Measurements from ENCODE around the gene KRT31. TPM values are rescaled to one million over a fixed set of nuclear protein-coding genes. Genes with fewer than 3 reads are reported as not detected.

Gene KRT31
- total RNA-seq, 1 experiment from 2014 or later = not detected

GRCh38 chr17:41366070-41366469 lies 31.3 kb downstream of the KRT31 start:
- ChIA-PET CTCF (no interaction called here), POLR2A (no interaction called here)
- Mint-ChIP-seq H3K27me3 (ENCODE audit: insufficient read depth, unreplicated experiment) (no peaks in the 10 kb centered on the region), H3K4me3 (ENCODE audit: unreplicated experiment) (no peak overlapping the region), H3K4me1 (ENCODE audit: low read depth, unreplicated experiment) (peaks cover 9% of the 10 kb centered on the region), H3K9me3 (ENCODE audit: unreplicated experiment) (peaks cover 9% of the 10 kb centered on the region), H3K27ac (ENCODE audit: unreplicated experiment) (no peak overlapping the region), H3K36me3 (ENCODE audit: insufficient read depth, unreplicated experiment) (no peaks in the 10 kb centered on the region)
- no TSS peak for BruUV-seq (replicated peaks)
- Histone ChIP-seq H3K4me3 (ENCODE audit: low read depth, low read length) (no peak overlapping the region), H3K9me3 (no peaks in the 10 kb centered on the region; the same call in 1 of the 2 replicates), H3K4me1 (peaks cover 8% of the 10 kb centered on the region; the same call in 1 of the 2 replicates), H3K27me3 (replicated peaks; ENCODE audit: control insufficient read depth, insufficient read depth, low read length) (no peaks in the 10 kb centered on the region), H3K36me3 (ENCODE audit: control insufficient read depth, insufficient read depth, low read length) (no peaks in the 10 kb centered on the region)
- intact Hi-C loops (cut with micrococcal nuclease; ENCODE audit: unreplicated experiment) = no loop called here
- DNase-seq = no peak
- no peak for TF ChIP-seq CTCF (IDR thresholded peaks at IDR 0.05; ENCODE audit: insufficient read depth in 1 of 2, low read depth in 1 of 2, low read length in 1 of 2, severe bottlenecking in 1 of 2, unreplicated experiment in 1 of 2)

GRCh38 chr17:41363881-41364280 lies 33.5 kb downstream of the KRT31 start:
- no peaks in the 10 kb centered on the region for H3K36me3 ChIP-seq (ENCODE audit: control insufficient read depth, insufficient read depth, low read length)
- no peaks in the 10 kb centered on the region; the same call in 1 of the 2 replicates for H3K9me3 ChIP-seq
- intact Hi-C loops (cut with micrococcal nuclease; ENCODE audit: unreplicated experiment) = no loop called here
- H3K9me3 Mint-ChIP-seq (ENCODE audit: unreplicated experiment) = peaks cover 9% of the 10 kb centered on the region
- H3K4me1 ChIP-seq = peaks cover 15% of the 10 kb centered on the region; the same call in 1 of the 2 replicates
- CTCF ChIA-PET = no interaction called here
- no peaks in the 10 kb centered on the region for H3K36me3 Mint-ChIP-seq (ENCODE audit: insufficient read depth, unreplicated experiment)
- TF ChIP-seq CTCF (IDR thresholded peaks at IDR 0.05; ENCODE audit: insufficient read depth in 1 of 2, low read depth in 1 of 2, low read length in 1 of 2, severe bottlenecking in 1 of 2, unreplicated experiment in 1 of 2) = no peak
- H3K27me3 Mint-ChIP-seq (ENCODE audit: insufficient read depth, unreplicated experiment) = no peaks in the 10 kb centered on the region
- H3K27me3 ChIP-seq (replicated peaks; ENCODE audit: control insufficient read depth, insufficient read depth, low read length) = no peaks in the 10 kb centered on the region
- H3K27ac Mint-ChIP-seq (ENCODE audit: unreplicated experiment) = no peak overlapping the region
- H3K4me3 Mint-ChIP-seq (ENCODE audit: unreplicated experiment) = no peak overlapping the region
- no peak for DNase-seq
- POLR2A ChIA-PET = no interaction called here
- no TSS peak for BruUV-seq (replicated peaks)
- no peak overlapping the region for H3K4me3 ChIP-seq (ENCODE audit: low read depth, low read length)
- peaks cover 23% of the 10 kb centered on the region for H3K4me1 Mint-ChIP-seq (ENCODE audit: low read depth, unreplicated experiment)

- POLR2A ChIA-PET = no interaction called here
- H3K4me1 ChIP-seq = peaks cover 15% of the 10 kb centered on the region; the same call in 1 of the 2 replicates
- Mint-ChIP-seq H3K4me1 (ENCODE audit: low read depth, unreplicated experiment) (peaks cover 23% of the 10 kb centered on the region), H3K9me3 (ENCODE audit: unreplicated experiment) (peaks cover under 1% of the 10 kb centered on the region), H3K27ac (ENCODE audit: unreplicated experiment) (no peak overlapping the region), H3K27me3 (ENCODE audit: insufficient read depth, unreplicated experiment) (no peaks in the 10 kb centered on the region), H3K36me3 (ENCODE audit: insufficient read depth, unreplicated experiment) (no peaks in the 10 kb centered on the region), H3K4me3 (ENCODE audit: unreplicated experiment) (no peak overlapping the region)
- no TSS peak for BruUV-seq (replicated peaks)
- H3K4me3 ChIP-seq (ENCODE audit: low read depth, low read length) = no peak overlapping the region
- CTCF ChIA-PET = no interaction called here
- no peak for TF ChIP-seq CTCF (IDR thresholded peaks at IDR 0.05; ENCODE audit: insufficient read depth in 1 of 2, low read depth in 1 of 2, low read length in 1 of 2, severe bottlenecking in 1 of 2, unreplicated experiment in 1 of 2)
- H3K36me3 ChIP-seq (ENCODE audit: control insufficient read depth, insufficient read depth, low read length) = no peaks in the 10 kb centered on the region
- DNase-seq = peak; percentile 48 to 64
- H3K9me3 ChIP-seq = no peaks in the 10 kb centered on the region; the same call in 1 of the 2 replicates
- no peaks in the 10 kb centered on the region for H3K27me3 ChIP-seq (replicated peaks; ENCODE audit: control insufficient read depth, insufficient read depth, low read length)
- intact Hi-C loops (cut with micrococcal nuclease; ENCODE audit: unreplicated experiment) = no loop called here
Measured at GRCh38 chr17:41360296-41360995, 37.0 kb downstream of the KRT31 start.
